ENCODE results near the gene EXOSC9.

GRCh38 chr4:121784401-121784800 is 16.7 kb upstream of the EXOSC9 start:
- TF ChIP-seq CTCF (conservative IDR thresholded peaks at IDR 0.05; ENCODE audit: low read length) (no peak), EZH2phosphoT487 (IDR thresholded peaks at IDR 0.05; ENCODE audit: borderline replicate concordance) (no peak)
